ENCODE results near the gene ACLY.
"Not testable (repeated sequence)": the region's sequence is repeated elsewhere in the genome, so short reads cannot be mapped to it uniquely, and the experiment has no call there.

The ACLY gene

DNA sequence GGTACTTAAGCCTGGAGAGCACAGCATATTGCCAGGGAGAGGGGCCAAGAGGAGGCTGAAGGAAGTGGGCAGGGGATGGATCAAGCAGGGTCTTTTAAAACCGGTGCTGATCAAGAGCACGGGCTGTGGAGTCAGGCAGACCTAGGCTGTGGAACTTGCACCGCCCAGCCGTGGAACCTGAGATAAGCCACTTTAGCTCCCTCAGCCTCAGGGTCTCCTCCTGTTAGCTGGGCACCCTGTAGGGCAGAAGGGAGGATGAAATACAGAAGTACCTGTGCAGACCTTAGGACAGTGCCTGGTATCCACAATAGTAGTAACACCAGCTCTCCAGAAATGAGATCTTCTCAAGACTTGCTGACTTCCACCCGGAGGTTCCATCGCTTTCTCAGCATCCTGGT is 20.9 kb upstream of the ACLY start:
- no peak for DNase-seq (ENCODE audit: low spot score)

DNA sequence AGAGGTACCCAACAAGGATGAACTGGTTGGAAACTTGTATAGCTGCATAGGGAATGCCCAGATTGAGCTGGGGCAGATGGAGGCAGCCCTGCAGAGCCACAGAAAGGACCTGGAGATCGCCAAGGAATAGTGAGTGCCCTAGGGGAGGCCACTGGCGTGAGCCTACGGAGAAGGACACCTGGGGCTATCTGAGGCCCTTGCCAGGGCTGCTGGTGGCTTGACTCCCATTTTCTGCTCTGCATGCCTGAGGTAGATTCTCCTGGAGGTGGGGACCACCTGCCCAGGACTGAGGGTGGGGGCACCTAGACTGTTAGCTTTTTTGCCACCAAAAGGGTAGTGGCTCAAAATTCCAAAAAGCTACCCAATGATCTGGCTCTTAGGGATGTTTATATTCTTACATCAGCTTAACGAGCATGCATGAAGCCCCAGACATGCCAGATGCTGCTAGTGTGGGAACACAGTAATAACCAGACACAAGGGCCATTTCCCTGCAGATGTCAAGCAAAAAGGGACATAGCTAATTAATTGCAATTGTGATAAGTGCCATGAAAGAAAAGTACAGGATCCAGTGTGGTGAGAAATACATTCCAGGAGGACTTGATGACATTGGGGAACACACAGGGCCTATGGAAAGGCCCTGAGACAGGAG is 20.4 kb upstream of the ACLY start:
- no peak for DNase-seq (ENCODE audit: low spot score)

DNA sequence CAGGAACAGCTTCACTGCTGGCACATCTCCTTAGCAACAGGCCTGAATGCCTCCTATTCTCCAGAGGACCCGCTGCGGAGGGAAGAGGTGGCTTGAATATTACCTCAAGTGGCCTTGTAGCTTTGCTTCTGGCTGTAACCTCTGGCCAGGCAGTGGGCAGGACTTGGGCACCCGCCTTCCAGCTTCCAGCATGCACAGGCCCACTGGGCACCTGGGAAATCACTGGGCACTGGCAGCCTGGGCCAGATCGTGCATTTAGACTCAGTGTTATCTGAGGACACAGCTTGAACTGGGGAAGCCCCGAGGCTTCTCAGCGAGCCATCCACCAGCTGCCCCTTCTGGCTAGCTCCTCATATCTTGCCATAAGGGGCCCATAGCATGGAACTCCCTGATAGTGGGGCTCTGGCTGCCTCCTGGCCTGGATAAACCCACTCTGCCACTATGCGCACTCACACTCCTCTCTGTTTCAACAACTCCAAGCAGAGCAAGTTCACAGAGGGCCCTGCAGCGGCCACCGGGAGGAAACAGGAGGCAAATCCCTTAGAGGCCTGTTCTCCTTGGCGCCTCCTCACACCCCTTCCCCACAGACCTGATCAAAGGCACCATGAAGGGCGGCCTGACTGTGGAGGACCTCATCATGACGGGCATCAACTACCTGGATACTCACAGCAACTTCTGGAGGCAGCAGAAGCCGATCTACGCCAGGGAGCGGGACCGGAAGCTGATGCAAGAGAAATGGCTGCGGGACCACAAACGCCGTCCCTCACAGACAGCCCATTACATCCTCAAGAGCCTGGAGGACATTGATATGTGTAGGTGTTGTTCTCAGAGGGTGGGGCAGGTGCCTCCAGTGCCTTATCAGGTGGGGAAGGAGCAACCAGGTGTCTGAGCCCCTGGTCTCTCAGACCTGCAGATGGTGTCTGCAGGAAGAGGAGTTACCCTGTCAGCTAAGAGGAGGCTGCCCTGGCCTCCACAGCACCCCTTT is 19.5 kb upstream of the ACLY start:
- DNase-seq (ENCODE audit: low spot score): no peak

DNA sequence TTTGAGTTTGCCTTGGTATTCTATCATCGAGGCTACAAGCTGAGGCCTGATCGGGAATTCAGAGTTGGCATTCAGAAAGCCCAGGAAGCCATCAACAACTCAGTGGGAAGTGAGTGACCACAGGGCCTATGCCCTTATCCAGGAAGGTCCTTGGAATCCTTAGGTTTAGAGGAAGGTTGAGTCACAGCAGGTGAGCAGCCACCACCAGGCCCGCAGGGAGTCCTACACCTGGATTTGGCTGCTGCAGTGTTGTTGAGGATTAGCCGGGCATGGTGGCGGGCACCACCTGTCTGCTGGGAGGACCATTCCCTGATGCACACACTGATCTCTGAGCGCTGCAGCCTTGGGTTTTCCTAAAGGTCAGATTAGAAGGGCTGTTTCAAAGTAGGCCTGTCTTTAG is 16.9 kb upstream of the ACLY start:
- no peak for DNase-seq (ENCODE audit: low spot score)

DNA sequence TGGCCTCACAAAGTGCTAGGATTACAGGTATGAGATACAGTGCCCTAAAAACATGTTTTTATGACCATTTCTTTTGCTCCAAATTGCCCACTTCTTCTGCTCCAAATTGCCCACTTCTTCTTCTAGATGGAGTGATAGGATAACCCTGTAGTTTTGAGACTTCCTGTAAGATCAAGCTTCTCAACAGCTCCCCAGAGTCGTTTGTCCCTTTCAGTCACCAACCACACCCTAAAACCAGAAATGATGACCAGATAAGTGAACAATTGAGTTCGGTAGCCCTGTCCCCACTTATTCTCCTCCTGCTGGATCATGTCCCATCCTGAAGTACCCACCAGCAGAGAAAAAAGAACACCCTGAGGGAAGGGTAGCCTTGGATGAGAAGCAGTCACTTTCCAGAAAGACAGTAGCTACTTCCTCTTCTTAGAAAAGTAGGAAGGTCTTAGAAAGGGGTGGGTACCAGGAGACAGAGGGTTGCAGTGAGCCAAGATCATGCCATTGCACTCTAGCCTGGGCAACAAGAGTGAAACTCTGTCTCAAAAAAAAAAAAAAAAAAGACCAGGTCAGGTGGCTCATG is 14.2 kb upstream of the ACLY start:
- DNase-seq (ENCODE audit: low spot score): peak; percentile 50

DNA sequence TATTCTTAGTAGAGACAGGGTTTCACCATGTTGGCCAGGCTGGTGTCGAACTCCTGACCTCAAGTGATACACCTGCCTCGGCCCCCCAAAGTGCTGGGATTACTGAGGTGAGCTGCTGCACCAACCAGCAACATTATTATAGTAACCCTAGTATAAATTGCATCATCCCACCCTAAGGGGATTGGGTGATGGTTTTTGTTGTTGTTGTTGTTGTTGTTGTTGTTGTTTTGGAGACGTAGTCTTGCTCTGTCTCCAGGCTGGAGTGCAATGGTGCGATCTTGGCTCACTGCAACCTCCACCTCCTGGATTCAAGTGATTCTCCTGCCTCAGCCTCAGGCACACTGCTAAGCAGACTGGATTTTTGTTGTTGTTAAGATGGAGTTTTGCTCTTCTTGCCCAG is 13.0 kb upstream of the ACLY start:
- not testable (repeated sequence) for DNase-seq (ENCODE audit: low spot score)

DNA sequence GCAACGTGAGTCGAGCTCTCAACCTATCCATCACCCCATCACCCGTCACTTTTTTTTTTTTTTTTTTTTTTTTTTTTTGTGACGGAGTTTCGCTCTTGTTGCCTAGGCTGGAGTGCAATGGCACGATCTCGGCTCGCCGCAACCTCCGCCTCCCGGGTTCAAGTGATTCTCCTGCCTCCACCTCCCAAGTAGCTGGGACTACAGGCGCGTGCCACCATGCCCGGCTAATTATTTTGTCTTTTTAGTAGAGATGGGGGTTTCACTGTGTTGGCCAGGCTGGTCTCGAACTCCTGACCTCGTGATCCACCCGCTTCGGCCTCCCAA is 12.0 kb upstream of the ACLY start:
- DNase-seq (ENCODE audit: low spot score): not testable (repeated sequence)

DNA sequence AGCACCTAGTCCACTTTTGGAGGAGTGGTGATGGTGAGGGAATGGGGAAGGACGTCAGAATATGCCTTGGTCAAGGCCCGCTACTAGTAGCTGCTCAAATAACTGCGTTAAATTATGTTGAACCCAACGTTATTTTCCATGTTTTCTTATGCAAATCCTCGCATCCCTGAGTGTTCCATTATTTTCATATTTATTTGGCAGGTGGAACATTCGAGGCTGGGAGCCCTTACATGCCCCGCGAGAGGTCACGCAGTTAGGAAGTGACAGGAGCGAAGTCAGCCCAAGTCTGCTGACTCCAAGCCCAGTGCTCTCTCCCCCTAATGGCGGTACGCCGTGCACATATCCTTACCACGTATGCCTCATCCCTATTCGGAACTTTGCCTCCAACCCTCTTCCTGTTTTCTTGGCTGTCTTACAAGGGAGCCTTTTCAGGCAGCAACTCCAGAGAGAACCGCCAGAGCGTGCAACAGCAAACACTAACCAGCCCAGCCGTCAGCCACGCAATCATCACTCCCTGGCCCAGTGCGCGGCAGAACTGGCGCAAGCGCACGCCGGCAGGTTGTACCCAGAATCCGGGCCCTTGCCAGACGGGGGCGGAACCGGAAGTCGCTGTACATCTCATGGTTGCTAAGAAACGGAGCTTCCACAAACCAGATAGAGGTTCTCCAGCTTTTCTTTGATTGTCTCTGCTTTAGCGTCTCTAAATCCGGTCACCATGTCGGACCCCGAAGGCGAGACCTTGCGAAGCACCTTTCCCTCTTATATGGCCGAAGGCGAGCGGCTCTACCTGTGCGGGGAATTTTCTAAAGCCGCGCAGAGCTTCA is 11.5 kb upstream of the ACLY start, which contains the start of gene ODAD4:
TSS of gene ODAD4 (plus strand) at position 609 of the 824 bp plus-strand sequence. CDS start at position 716, 107 bp downstream.
- DNase-seq (ENCODE audit: low spot score): peak; percentile 94

DNA sequence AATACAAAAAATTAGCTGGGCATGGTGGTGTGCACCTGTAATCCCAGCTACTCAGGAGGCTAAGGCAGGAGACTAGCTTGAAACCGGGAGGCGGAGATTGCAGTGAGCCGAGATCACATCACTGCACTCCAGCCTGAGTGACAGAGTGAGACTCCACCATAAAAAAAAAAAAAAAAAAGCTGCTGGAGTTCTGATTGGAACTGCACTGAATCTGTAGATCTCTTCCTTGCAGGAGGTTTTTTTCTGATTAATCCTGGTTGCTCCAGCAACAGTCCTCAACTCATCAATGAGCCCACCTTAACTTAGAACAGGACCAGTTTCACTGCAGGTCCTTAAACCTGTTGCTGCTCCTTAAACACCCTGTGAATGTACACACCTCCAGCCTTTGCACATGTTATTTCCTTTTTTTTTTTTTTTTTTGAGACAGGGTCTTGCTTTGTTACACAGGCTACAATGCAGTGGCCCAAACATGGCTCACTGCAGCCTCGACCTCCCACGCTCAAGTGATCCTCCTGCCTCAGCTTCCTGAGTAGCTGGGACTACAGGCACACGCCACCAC is 10.0 kb upstream of the ACLY start:
- DNase-seq (ENCODE audit: low spot score): no peak

DNA sequence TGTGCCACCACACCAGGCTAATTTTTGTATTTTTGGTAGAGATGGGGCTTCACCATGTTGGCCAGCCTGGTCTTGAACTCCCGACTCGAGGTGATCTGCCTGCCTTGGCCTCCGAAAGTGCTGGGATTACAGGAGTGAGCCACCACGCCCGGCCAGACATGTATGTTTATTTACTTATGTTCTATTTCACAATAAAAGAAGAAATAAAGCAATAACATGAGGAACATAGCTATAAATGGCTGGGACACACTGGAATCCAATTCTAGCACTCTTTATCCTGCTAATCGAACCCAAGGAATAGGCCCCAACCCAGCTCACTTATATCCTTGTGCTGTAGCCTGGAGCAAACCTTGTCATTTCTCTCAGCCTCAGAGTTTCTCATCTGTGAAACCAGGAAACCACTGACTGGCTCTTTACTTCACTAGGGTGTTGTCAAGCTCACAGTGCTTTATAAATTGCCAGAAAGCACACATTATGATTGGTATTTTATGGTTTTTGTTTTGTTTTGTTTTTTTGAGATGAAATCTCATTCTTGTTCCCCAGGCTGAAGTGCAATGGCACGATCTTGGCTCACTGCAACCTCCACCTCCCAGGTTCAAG is 7.3 kb upstream of the ACLY start:
- DNase-seq (ENCODE audit: low spot score): no peak

DNA sequence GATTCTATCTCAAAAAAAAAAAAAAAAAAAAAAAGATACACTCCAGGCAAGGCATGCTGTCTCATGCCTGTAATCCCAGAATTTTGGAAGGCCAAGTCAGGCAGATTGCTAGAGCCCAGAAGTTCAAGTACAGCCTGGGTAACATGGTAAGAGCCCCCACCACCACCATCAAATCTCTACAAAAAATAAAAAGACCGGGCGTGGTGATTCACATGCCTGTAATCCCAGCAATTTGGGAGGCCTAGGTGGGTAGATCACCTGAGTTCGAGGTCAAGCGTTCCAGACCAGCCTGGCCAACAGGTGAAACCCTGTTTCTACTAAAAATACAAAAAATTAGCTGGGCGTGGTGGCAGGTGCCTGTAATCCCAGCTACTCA is 1.8 kb upstream of the ACLY start:
- no peak for DNase-seq (ENCODE audit: low spot score)

DNA sequence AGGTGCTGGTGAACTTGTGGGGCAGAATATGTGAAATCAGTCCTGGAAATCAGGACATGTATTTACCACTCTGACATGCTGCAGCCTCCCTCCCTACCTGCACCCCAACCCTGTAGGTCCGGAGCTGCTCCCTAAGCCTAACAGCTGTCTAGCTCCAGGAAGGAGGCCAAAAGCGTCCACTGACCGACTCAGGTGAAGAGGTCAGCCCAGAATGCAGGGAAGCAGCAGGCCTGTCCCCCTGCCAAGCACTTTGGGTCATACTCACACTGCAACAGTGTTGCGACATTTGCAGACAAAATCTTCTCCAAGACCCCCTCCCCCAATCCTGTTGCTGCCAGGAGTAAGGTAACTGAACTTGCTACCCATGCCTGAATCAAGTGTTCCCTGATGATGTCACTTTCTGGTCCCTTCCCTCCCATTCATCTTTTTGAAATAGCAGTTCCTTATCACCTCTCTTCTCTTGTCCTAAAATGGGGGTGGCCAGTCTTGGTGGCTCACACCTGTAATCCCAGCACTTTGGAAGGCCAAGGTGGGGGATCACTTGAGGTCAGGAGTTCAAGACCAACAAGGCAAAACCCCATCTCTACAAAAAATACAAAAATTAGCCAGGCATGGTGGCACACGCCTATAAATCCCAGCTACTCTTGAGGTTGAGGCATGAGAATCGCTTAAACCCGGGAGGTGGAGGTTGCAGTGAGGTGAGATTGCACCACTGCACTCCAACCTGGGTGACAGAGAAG is 1.3 kb upstream of the ACLY start:
- no peak for DNase-seq (ENCODE audit: low spot score)

DNA sequence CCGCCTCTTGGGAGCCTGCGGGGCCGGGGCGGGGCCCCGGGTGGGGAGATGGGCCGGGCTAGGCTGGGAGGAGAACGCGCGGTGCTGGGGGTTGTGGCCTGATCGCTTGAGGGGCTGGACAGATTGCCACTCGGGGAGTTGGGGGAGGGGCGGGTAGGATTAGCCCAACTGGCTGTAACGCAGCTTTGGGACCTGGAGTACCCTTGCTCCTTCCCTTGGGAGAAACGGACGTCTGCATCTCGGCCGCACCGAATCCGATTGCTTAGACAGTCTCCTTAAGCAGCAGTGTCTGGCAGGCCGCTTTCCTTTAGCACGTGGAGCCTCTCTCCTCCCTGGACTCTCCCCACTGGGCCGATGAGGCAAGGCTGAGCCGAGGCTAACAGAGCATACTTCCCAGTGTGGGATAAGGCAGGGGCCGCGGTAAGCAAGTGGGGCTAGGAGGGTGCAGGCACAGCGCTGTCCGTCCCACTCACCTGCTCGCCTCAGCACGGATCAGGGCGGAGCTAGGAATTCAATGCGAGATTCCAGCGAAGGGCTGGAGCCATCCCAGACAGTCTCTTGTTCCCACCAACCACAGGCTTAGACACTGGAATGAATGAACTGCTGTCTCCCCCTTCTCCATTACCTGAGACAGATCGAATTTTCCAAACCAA is 540 bp upstream of the ACLY start:
- no peak for DNase-seq (ENCODE audit: low spot score)

DNA sequence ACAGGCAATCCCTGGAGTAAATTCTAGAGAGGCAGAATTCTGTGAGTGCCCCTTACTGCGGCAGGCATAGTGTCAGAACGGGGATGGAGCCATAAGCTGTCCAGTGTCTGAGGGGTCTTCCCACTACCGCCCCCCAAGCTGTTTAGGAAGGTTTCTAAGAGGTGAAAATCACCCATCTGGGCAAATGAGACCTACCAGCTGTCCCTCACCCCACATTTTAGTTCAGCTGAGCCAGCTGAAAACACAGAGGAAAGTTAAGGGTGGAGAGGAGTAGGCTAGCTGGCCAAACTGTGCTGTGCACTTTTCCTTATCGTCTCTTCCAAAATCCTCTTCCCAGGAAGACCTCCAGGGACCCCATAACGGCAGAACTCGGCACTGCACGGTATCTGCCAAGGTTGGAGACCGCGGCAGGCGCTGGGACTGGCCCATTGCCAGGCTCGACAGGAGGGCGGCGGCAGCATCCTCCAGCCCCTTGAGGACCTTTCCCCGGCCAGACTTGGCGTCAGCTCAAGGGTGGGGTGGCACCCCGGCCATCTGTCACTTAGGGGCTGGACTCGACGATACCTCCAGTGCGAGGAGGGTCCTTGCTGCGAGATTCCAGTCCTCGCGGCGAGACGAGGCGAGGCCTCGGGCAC is 955 bp downstream of the ACLY start:
- DNase-seq (ENCODE audit: low spot score): no peak

DNA sequence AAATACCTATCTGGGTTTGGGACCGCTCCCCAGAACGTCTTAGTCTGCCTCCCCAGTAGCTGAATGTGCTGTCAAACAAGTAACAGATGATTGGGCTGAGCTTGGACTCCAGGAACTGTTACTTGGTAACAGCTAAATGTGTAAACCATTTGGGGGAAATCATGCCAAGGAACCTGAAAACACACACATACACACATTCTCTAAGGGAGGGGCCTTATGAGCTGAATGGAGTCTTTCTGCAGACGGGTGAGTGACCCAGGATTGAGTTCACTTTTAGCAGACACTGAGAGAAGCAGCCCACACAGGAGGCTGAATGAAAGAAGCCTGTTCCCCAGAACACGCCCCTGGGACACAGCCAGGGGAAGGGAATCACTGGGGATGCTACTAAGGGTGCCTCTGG is 1.6 kb downstream of the ACLY start:
- DNase-seq (ENCODE audit: low spot score): peak; percentile 28

DNA sequence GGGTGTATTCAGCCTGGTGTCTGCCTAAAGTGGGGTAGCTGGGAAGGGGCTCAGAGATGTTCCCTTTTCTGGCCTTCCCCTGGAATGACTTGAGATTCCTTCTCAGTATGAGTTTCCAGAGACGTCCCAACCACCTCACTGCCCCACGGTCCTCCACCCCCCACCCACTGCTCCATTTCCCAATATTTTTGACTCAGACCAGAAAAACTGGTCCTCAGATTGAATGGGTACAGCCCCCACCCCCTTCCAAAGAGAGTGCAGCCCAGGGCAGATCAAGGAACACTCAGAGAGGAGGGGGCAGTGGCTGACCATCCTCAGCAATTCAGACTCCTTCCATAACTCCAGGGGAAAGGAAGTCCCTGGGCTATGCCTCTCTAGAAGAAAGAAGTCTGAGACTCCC is 3.2 kb downstream of the ACLY start:
- DNase-seq (ENCODE audit: low spot score): no peak

DNA sequence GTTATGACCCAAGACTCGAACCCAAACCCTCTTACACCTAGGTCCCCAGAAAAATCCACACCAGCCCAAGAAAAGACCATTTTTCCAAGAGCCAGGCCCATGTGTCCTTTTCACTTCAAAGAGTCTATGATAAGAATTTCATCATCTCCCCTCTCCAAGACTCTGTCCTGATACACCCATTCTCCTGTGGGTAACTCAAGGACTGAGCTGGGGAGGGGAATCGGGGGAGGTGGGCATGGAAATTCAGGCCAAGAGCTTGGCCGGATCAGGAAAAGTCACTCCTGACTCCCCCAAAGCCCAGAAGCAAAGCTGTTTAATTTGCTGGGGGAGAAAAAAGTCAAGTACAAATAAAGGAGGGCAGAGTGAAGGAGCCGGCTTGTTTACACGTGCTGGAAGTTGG is 3.7 kb downstream of the ACLY start:
- DNase-seq (ENCODE audit: low spot score): no peak

DNA sequence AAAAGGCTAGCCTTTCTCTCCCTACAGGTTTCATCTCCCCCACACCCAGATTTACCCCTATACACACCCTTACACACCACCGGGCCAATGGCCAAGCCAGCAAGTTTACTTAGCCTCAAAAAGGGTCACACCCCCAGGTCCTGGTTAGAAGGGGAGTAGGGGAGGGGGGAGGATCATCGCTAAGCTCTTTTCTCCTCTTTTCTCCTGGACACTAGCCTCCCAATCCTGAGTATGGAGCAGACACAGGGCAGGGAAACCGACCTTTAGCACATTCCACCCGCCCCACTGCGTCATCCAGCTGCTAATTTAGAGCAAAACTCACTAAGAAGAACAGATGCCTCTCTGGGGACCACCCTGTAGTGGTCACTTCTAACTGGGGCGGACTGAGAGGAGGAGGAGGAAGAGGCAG is 4.4 kb downstream of the ACLY start:
- no peak for DNase-seq (ENCODE audit: low spot score)

DNA sequence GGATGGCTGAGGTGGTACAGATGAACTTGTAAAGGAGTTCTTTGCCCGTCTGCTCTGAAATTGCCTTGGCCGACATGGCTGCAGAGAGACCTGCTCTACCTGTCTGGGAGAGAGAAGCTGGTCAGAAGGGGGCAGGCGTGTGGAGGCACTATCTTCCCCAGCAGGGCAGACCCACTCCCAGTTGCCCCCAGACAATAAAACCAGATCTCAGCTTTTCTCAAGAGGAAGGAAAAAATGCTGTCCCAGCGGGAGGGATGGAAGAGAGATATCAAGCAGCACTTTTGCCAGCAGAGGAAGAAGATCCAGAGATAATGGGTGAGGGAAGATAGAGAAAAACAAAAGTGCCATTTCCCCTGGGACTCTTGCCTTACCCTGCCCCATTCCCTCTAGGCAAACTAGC is 5.0 kb downstream of the ACLY start:
- DNase-seq (ENCODE audit: low spot score): no peak

DNA sequence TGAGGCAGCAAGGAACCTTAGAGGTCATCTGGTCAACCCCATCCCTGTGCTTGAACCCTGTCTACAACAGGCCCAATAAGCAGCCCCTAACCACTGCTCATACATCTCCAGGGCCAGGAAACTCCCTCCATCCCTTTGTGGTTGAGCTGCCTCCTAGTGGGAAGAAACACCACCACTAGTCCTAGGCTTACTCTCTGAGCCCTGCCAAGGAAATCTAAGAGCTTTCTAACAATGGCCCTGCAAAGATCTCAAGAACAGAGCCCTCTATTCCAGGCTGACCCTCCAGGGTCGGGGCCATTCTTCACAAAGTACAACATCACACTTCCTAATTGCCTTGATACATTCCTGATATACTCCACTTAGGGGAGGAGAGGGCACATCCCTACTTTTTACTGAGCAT is 5.8 kb downstream of the ACLY start:
- DNase-seq (ENCODE audit: low spot score): no peak

All from pons (tissue), 1 donor.